Cerebellar nuclear complex (tissue), 1 donor: ENCODE results near the gene KDM4C.
"Not testable (repeated sequence)": the region's sequence is repeated elsewhere in the genome, so short reads cannot be mapped to it uniquely, and the experiment has no call there.

ENCODE experiments used
- DNase-seq, 2 experiments: peaks; one replicate each; lab custom pipeline; 2025; lab: John Stamatoyannopoulos, UW

Gene KDM4C

DNA sequence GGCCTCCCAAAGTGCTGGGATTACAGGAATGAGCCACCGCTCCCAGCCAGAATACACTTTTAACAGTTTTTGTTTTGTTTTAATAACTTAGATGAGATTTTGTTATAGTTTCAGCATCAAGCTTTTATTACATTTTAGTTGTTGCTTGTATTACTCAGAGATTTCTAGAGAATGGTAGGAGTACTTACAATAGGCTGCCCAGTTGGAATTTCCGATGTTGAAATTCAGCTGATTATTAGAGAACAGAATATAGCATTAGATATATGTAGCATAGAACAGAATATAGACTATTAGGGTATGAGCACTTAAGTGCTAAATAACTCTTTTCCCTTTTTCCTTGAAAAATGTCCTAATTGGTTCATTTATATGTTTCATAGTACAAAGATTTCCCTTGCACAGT, 6.2 kb downstream of the KDM4C start:
- no peak for DNase-seq

DNA sequence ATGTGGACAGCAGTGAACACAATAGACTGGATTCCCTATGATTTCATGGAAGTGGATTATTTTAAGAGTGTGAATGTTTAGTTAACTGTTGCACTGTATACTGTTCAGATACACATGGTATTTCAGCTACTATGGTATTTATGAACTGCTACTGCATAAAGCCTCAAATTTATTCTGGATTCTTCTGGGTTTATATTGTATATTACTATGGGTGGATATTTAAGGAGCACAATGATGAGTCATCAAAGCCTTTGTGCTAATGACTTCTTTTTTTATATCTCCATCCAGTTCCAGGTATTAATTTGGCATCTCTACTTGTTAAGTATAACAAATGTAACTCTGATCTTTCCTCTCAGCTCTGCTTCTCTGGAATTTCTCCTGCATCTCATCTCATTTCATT, 6.8 kb downstream of the KDM4C start:
- no peak for DNase-seq

DNA sequence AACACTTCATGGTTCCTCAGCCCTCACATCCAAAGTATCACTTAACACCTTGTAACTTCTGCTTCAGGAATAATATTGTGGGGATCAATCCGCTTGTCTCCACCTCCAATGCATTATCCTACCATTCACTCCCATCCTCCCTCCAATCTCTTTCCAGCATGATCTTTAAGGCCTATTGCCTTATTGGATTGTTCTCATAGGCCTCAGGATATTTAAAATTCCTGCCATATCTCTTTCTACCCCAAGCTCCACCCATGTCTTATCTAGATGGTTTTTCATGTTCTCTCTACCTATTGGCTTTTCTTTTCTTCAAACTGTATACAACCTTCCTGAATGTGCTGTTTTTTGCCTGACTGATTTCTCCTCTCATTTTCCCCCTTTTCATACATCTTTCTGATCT, 7.2 kb downstream of the KDM4C start:
- no peak for DNase-seq

DNA sequence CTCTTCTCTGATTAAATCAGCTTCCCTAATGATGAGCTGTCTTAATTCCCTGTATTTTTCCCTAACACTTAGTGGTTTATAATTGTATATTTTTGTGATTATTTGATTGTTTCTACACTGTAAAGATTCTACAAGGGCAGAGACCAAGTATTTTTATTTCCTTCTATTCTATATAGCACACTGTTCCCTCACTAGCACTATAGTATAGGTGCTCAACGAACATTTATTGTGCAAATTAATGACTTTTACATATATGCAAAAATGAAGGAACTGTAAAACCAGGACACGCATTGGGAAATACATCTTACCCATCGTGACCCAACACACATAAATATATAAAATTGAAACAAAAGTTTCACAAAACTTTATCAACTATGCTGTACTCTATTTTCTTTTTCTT, 7.6 kb downstream of the KDM4C start:
- DNase-seq: no peak

DNA sequence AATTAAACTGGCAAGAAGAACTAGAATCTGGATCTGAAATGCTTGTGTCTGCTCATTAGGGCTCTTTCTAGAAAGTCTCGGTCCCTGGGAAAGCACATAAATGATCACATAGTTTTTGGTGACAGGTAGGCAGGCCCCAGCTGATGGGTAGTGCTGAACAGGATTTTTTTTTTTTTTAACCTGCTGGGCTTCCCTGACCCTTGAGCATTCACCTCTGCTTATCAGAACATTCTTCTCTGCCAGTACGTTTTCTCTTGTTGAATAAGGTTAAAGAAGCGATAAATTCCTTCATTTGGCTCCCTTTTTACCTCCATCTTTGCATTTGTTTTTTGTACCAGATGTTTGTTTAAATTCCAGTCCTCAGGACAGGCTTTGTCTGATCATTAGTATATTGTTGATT, 8.8 kb downstream of the KDM4C start:
- no peak for DNase-seq

DNA sequence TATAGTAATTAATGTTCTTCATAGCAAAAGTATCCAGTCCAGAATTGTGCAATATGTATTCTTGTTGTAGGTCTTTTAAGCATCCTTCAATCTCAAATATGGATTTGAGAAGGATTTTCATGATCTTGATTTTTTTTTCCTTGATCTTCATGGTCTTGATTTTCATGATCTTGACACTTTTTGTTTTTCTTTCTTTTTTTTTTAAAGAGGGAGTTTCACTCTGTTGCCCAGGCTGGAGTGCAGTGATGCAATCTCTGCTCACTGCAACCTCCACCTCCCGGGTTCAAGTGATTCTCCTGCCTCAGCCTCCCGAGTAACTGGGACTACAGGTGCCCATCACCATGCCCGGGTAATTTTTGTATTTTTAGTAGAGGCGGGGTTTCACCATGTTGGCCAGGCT, 10.8 kb downstream of the KDM4C start:
- not testable (repeated sequence) for DNase-seq

DNA sequence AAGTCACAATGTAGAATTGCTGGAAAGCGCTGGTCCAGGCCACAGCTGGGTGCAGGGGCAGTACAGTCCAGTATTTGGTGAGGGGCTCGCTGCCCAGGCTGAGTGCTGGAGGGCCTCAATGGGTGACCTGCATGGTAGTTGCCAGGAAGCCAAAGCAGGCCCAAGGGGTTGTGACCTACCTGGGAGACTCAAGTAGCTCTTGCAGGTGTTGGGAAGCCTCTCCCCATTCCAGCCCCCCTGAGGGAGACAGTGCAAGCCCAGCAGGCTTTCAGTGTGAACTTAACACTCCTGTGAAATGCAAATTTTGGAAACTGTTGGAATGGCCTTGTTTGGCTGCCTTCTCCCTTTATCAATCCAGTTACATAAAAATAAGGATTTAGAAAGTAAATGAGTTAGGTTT, 13.9 kb downstream of the KDM4C start:
- DNase-seq: no peak

DNA sequence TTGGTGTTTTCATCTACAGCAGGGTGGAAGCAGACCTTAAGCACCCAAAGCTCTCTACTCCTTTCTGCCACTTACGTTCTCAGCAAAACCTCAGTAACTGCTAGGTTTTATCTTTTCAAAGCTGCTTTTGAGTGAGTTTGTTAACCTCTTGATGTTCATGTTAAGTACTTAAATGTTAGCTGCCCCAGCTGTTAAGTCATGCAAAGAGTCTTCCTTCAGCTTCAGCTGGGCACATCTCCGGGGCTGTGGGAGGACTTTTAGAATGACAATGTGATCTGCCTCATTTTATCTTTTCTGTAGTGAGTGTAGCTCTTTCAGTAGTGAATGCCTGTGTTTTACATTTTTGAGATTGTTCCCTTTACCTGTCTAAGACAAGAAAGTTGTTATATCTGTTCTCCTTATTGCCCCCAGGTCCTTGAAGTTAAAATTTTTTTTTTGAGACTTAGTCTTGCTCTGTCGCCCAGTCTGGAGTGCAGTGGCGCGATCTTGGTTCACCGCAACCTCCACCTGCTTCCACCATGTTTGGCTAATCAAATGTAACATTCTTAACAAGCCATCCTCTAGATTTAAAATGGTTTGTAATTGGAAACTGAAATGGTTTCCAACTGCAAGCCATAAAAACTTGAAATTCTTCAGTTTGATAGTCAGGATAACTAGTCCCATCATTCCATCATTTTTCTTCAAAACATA, 19.6 kb downstream of the KDM4C start:
- no peak for DNase-seq

DNA sequence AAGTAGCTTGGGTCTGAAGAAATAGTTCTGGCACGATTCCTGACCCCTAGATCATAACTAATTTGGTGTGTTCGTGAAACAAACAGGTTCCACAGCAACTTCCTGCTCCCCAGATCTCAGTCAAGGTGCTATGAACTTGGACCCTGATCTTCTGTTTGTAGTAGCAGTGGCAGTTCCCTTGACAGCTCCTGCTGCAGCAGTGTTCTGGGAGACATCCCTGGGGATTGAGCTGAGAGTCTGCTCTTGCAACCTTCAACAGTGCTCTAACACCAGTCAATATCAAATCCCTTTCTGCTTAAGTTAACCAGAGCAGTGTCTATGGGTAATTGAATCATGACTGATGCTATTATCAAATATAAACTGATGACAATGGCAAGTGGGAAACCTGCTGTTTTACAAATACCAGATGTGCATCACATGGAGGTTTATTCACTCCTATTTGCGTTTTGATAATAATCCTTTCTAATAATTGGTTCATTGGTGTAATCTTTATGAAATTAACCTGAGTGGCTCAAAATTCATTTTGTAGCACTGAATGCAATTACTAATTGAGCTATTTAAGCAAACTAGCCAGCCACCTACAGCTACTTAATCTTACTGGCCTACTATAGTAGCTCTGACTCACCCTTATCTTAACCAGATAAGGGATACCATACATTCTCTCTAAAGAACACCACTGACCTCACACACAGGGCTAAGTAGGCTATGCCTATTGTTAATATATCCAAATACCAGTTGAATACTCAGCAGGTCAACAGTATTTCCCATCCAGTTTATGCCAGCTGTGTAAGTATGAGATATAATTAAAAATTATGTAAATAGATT, 21.9 kb downstream of the KDM4C start:
- no peak for DNase-seq

DNA sequence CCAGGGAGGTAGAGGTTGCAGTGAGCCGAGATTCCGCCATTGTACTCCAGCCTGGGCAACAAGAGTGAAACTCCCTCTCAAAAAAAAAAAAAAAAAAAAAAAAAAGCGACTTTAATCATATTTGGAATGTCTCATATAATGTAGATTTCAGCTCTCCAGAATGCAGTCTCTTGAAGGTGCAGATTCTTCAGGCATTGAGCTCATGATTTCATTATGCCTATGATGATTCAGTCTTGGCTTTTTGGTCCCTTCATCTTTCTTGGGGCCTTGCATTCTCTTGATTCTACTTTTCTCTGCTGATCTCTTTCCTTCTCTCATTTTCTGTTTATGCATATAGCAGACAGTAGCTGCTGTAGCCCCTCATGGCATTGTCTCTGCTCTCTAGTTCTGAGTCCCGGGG, 22.9 kb downstream of the KDM4C start:
- DNase-seq: no peak

DNA sequence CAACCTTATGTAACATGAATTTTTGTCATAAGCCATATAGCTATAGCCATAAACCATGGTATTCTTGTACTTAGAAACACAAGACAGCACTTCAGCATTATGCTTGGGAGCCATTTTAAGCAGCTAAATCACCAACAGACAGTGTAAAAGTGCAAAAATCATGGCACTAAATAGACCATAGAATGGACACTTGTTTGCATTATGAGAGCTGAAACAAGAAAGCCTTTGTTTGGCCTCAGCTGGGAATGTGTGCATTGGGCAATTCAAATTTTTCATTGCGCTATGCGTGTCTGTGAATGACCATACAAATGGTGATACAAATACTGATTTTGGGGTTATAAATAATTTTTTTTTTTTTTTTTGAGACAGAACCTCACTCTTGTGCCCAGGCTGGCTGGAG, 23.7 kb downstream of the KDM4C start:
- no peak for DNase-seq

DNA sequence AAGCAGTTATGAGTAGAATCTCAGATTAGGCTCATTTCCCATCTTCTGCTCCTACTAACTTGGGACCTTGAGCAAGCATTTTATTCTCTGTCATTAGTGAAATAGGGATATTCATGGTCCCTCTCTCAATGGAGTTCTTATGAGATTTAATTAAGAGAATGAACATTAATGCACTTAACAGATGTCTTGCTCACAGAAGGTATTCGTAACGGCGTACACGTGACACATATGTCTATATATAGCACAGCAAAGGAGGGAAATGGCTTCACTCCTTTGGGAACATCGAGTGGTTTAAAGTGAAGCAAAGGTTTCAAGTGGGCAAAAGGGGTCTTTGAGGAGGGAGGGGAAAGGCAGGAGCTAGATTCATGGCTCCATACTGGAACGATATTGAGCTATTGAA, 24.6 kb downstream of the KDM4C start:
- DNase-seq: no peak

DNA sequence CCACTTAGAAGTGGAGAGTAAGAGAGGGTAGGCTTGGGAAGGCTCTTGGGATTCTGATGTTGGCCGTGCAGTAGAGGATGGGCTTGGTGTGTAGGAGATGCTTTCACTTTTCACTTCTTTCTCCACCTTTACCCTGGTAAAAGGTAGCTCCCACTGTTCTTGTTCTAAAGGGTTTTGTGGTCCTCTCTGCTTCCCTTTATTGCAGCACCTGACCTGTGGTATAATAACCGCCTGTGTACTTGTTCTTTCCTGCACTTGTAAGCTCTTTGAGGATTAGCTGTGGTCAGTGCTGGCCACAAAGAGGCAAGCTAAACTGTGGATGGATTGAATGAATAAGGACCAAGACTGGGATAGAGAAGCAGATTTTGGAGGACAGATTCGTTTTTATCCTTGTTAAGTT, 25.2 kb downstream of the KDM4C start:
- no peak for DNase-seq

DNA sequence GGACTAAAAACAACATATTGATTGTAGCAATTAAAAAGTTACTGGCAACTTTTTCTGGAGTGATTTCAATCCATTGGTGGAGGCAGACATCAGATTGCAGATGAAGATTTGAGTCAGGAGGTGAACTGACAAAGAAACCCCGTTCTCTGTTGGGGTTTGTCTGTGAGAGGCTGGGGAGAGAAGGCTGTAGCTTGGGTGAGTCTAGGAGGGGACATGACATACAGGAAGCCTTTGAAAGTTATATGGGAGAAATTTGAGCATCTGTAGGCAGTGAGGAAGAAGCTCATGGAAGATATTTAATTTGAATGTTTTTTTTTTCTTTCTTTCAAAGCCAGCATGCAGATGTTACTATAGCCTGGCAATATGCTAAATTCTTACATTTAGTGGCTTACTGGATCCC, 26.0 kb downstream of the KDM4C start:
- DNase-seq: no peak

DNA sequence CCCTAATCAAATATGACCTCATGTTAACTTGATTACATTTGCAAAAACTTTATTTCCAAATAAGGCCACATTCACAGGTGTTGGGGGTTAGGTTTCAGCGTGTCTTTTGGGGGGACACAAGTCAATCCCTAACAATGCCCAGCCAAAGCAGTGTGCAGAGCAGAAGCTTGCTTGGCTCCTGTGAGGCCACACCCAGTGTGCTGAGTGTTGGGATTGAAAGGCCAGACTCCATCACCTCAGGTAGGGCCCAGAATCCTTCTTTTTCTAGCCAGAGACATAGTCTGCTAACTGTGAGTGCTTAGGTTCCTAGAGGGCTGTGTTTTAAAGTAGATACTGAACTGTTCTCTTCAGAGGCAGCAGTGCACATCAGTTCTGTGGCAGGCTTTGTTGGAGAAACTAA, 27.9 kb downstream of the KDM4C start:
- DNase-seq: no peak

DNA sequence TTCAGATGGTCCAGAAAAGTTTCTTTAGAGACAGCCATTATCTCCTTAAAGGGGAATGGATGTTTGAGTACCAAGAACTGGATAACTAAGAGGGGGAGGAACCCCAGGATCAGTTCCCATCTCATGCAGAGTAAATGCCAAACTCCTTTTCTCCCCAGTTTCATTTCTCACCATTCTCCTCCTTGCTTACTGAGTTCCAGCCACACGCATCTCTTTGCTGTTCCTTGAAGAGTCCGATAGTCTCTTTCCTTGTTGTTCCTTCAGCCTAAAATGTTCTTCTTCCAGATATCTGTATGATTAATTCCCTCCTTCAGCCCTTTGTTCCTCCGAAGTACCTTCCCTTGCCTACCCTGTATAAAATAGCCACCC, 30.0 kb downstream of the KDM4C start:
- DNase-seq: no peak

DNA sequence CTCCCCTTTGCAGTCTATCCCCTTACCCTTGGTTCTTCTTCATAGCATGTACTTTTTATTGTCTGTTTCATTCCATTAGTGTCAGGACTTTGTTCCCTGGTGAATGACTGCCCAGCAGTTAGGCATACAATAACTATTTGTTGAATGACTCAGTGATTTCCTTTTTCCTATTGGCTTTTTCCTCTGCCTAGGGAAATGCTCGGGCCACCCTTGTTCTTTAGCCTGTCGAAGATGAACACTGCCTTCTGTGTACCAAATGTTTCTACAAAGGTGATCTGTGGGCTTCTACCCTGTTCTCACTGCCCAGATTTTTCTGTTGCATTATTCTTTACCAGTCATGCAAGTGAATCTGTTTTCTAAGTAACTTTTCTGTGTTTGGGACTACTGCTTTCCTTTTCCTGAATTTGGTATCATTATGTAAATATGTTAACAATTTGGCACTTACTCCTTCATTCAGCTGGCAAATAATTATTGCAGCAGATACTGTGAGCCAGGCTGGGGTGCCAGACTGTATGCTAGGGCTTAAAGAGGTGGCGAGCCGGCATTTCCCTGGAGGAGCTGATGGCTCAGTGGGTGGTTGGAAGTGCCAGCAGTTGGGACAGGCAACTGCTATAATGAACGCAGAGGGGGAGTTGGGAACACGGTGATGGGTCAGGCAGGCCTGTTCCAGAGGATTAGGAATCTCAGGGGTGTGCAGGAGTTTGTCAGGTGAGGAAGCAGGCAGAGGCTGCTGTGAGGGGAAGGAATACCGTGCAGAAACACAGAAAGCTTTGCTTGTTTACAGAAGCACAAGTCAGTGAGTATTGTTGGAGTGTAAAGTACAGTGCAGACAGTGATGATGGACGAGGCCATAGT, 30.6 kb downstream of the KDM4C start:
- no peak for DNase-seq

DNA sequence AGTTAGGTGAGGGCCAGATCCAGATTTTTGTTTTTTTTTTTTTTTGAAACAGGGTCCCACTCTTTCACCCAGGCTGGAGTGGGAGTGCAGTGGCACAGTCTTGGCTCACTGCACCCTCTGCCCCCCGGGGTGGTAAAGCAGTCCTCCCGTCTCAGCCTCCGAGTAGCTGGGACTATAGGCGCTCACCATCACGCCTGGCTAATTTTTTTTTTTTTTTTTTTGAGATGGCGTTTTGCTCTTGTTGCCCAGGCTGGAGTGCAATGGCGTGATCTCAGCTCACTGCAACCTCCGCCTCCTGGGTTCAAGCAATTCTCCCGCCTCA, 31.2 kb downstream of the KDM4C start:
- DNase-seq: not testable (repeated sequence)

DNA sequence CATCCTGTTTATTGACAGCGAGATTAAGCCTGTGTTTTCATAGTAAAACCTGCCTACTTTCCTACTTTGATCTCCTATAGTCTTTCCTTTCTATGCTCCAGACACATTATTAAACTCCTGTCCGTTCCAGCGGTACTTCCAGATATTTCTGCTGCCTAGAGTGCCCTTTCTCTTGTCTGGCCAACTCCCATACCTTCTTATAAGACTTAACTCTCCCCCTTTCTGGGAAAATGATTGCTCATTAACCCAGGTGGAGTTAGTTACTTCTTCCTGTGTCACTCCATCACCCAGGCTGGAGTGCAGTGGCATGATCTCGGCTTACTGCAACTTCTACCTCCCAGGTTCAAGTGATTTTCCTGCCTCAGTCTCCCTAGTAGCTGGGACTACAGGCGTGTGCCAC, 33.1 kb downstream of the KDM4C start:
- DNase-seq: no peak

DNA sequence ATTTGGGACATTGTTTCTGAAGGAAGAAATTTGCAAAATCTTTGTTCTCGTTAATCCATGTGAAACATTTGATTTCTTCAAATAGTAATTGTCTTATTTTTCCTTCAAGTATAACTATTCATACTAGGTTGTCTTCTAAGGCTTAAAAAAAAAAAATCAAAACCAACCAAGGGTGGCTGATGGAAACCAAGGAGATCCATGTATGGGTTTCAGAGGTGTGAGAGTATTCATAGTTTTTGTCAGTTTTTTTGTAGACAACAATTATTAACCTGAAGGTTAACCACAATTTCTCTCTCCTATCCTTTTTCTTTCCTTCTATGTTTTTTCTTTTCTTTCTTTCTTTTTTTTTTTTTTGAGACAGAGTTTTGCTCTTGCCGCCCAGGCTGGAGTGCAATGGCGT, 35.4 kb downstream of the KDM4C start:
- no peak for DNase-seq

DNA sequence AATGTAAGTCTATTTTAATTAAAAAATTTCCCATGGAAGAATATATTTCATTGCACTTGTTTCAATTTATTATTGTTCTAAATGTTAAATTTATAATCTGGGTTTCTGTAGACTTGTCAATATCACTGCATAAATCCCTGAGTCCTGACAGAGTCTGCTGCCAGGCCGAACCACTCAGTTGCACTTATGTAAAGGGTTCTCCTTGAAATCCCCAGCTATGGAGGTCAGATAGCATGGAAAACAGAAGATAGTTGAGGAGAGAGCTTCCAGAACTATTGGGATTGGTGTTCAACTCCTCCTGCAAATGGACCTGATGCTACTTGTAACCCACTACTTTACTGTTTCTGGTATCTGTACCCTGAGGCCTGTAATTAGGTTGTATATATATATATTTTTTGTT, 37.2 kb downstream of the KDM4C start:
- DNase-seq: no peak

DNA sequence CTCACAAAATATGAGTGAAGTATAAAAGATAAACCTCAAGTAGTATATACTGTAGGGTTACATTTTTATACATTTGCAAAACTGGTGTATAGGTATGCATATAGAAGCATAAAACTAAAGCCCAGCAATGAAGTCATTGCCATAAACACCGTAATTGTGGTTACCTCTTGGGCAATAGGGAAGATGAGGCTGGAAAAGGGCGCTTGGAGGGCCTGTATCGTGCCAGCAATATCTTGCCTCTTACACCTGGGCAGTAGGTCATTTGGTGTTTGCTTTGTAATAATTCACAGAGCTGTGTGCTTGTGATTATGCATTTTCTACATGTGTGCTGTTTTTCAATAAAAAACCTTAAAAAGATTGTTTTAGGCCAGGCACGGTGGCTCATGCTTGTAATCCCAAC, 45.2 kb downstream of the KDM4C start:
- no peak for DNase-seq

DNA sequence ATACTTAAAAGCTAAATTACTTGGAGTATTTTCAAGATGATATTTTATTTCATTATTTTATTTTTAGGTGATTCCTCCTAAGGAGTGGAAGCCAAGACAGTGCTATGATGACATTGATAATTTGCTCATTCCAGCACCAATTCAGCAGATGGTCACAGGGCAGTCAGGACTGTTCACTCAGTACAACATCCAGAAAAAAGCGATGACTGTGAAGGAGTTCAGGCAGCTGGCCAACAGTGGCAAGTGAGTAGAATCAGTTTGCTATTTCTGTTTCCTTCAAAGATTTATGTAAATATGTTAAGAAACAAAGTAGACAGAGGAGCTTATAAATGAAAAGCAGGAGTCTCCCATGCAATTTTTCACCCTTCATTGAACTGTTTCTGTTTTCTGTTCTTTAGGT, 47.8 kb downstream of the KDM4C start:
- DNase-seq: peak; percentile 62 to 86
